ENCODE measurements around the gene CCNJ.
"Not testable (repeated sequence)": the region's sequence is repeated elsewhere in the genome, so short reads cannot be mapped to it uniquely, and the experiment has no call there.

- TF ChIP-seq CTCF (IDR thresholded peaks at IDR 0.05); TCF7L2 (IDR thresholded peaks at IDR 0.05; ENCODE audit: low read depth, low read length): not testable (repeated sequence)
Observed at GRCh38 chr10:96047925-96048324, 4.5 kb downstream of the CCNJ start.

All from Panc1 (cell line).